ENCODE measurements around the gene CDON.

- TF ChIP-seq CTCF (IDR thresholded peaks at IDR 0.05) (no peak), POLR2A (IDR thresholded peaks at IDR 0.05) (no peak), POLR2AphosphoS5 (IDR thresholded peaks at IDR 0.05) (no peak), EP300 (IDR thresholded peaks at IDR 0.05) (no peak)
These were observed 49.8 kb downstream of the CDON start for GRCh38 chr11:126012852-126013251.
